ENCODE data around the gene DSCAM.

GRCh38 chr21:40284409-40284808 is 562.5 kb downstream of the DSCAM start:
- no peak for TF ChIP-seq CTCF (IDR thresholded peaks at IDR 0.05)
- no peak for TF ChIP-seq EP300 (IDR thresholded peaks at IDR 0.05)

All from gastroesophageal sphincter (tissue), 3 donors.